HepG2 (cell line): Measurements from ENCODE around the gene COX6A2. TPM values are rescaled to one million over a fixed set of nuclear protein-coding genes. Genes with fewer than 3 reads are reported as not detected.
A peak's percentile ranks its signal among the peaks of the same experiment; 100 is the strongest.

Source experiments
- ARNTL ChIP-seq: sonication (generic); formaldehyde crosslinking; IDR thresholded peaks from 2 replicates; pipeline ENCODE4 v1.4.0; 2020; ENCODE audit warnings: mild to moderate bottlenecking, missing genetic modification reagents
- ATM ChIP-seq: fragments of 450-650 bp; IDR thresholded peaks from 2 replicates; pipeline ENCODE4 v1.7.1; 2017; ENCODE audit warnings: mild to moderate bottlenecking, borderline replicate concordance
- BHLHE40 ChIP-seq: IDR thresholded peaks from 2 replicates; pipeline ENCODE4 v1.6.1; 2011; ENCODE audit warnings: low read length, improper control_type of control experiment
- EED ChIP-seq: sonication (generic); formaldehyde crosslinking; IDR thresholded peaks from 2 replicates; pipeline ENCODE4 v1.5.0; 2020; ENCODE audit warnings: mild to moderate bottlenecking, missing genetic modification reagents
- ELF4 ChIP-seq: sonication (generic); formaldehyde crosslinking; IDR thresholded peaks from 2 replicates; pipeline ENCODE4 v1.5.0; 2020; ENCODE audit warnings: missing genetic modification reagents, mild to moderate bottlenecking, moderate library complexity, borderline replicate concordance
- KAT2B ChIP-seq: fragments of 150-350 bp; IDR thresholded peaks from 2 replicates; pipeline ENCODE4 v1.6.1; 2014; ENCODE audit warnings: low read depth, low read length, borderline replicate concordance
- MTA3 ChIP-seq: sonication (generic); formaldehyde crosslinking; IDR thresholded peaks from 2 replicates; pipeline ENCODE4 v1.4.0; 2020; ENCODE audit warnings: missing genetic modification reagents
- NFRKB ChIP-seq: fragments of 450-650 bp; IDR thresholded peaks from 2 replicates; pipeline ENCODE4 v1.6.1; 2017
- NR1H2 ChIP-seq: sonication (generic); formaldehyde crosslinking; IDR thresholded peaks from 2 replicates; pipeline ENCODE4 v1.8.1; 2022; ENCODE audit warnings: low read depth, missing genetic modification reagents, borderline replicate concordance
- SETDB1 ChIP-seq: sonication (generic); formaldehyde crosslinking; IDR thresholded peaks from 2 replicates; pipeline ENCODE4 v1.5.1; 2020; ENCODE audit warnings: missing genetic modification reagents, mild to moderate bottlenecking, borderline replicate concordance
- SIX4 ChIP-seq: sonication (generic); formaldehyde crosslinking; IDR thresholded peaks from 2 replicates; pipeline ENCODE4 v1.4.0; 2020; ENCODE audit warnings: missing genetic modification reagents
- SNAI1 ChIP-seq: sonication (generic); formaldehyde crosslinking; IDR thresholded peaks from 2 replicates; pipeline ENCODE4 v1.5.0; 2020; ENCODE audit warnings: mild to moderate bottlenecking, missing genetic modification reagents, borderline replicate concordance
- ZNF30 ChIP-seq: sonication (generic); formaldehyde crosslinking; IDR thresholded peaks from 2 replicates; pipeline ENCODE4 v1.5.0; 2020; ENCODE audit warnings: mild to moderate bottlenecking, missing genetic modification reagents
- ZNF383 ChIP-seq: sonication (generic); formaldehyde crosslinking; IDR thresholded peaks from 2 replicates; pipeline ENCODE4 v1.4.0; 2020; ENCODE audit warnings: missing genetic modification reagents, mild to moderate bottlenecking, borderline replicate concordance
- ZNF607 ChIP-seq: sonication (generic); formaldehyde crosslinking; IDR thresholded peaks from 2 replicates; pipeline ENCODE4 v1.5.1; 2020; ENCODE audit warnings: missing genetic modification reagents, mild to moderate bottlenecking, borderline replicate concordance
- ZZZ3 ChIP-seq: sonication (generic); formaldehyde crosslinking; IDR thresholded peaks from 2 replicates; pipeline ENCODE4 v1.4.0; 2020; ENCODE audit warnings: missing genetic modification reagents, mild to moderate bottlenecking, borderline replicate concordance
- polyA plus RNA-seq, 8 experiments: library from polyadenylated mRNA; depleted of rRNA in 3 of 8; stranded (reverse) in 7 of 8; unstranded in 1 of 8; fragments of >200 nt; fragmentation: Illumina TruSeq in 4 of 8; extraction: Trizol in 4 of 8; gene quantifications; 2 replicates each; pipeline versions ENCODE4 v1.2.1 to v1.2.3, GENCODE V29; 2011 to 2016; ENCODE audit warnings: low read depth in 4 of 8, missing spikeins in 1 of 8, mixed read lengths in 1 of 8; ENCODE audit not compliant: insufficient read depth in 1 of 8
- total RNA-seq, 5 experiments: library from RNA; depleted of rRNA; stranded (reverse); fragments of >200 nt; fragmentation: Illumina TruSeq; extraction: Trizol; gene quantifications; 2 replicates each; pipeline ENCODE4 v1.2.3, GENCODE V29; 2016; ENCODE audit warnings: low read depth in 1 of 5
- TF ChIP-seq, protein P1 (sequence below): sonication (generic); formaldehyde crosslinking; IDR thresholded peaks from 2 replicates; pipeline ENCODE4 v1.5.0; 2020; ENCODE audit warnings: missing genetic modification reagents, mild to moderate bottlenecking, borderline replicate concordance
- TF ChIP-seq, protein P2 (sequence below): sonication (generic); IDR thresholded peaks from 2 replicates; pipeline ENCODE4 v1.6.1; 2016; ENCODE audit warnings: low read depth, borderline replicate concordance
- TF ChIP-seq, protein P3 (sequence below): sonication (generic); formaldehyde crosslinking; IDR thresholded peaks from 2 replicates; pipeline ENCODE4 v1.5.0; 2020; ENCODE audit warnings: missing genetic modification reagents
- TF ChIP-seq, protein P4 (sequence below), 2 experiments: sonication (generic) in 1 of 2; formaldehyde crosslinking in 1 of 2; IDR thresholded peaks; 2 replicates each; pipeline versions ENCODE4 v1.4.0 to v1.6.1; 2018 to 2020; ENCODE audit warnings: missing genetic modification reagents in 2 of 2, borderline replicate concordance in 1 of 2, low read depth in 1 of 2, mild to moderate bottlenecking in 1 of 2, missing biosample characterization in 1 of 2
- TF ChIP-seq, protein P5 (sequence below): sonication (generic); formaldehyde crosslinking; IDR thresholded peaks from 2 replicates; pipeline ENCODE4 v1.9.0; 2021; ENCODE audit warnings: missing genetic modification reagents, mild to moderate bottlenecking, borderline replicate concordance

Gene COX6A2
- total and polyA plus RNA-seq, 2 of the 13 experiments (the other 11 are each of a cell fraction or from before 2014, with no cell fraction given): not detected

DNA sequence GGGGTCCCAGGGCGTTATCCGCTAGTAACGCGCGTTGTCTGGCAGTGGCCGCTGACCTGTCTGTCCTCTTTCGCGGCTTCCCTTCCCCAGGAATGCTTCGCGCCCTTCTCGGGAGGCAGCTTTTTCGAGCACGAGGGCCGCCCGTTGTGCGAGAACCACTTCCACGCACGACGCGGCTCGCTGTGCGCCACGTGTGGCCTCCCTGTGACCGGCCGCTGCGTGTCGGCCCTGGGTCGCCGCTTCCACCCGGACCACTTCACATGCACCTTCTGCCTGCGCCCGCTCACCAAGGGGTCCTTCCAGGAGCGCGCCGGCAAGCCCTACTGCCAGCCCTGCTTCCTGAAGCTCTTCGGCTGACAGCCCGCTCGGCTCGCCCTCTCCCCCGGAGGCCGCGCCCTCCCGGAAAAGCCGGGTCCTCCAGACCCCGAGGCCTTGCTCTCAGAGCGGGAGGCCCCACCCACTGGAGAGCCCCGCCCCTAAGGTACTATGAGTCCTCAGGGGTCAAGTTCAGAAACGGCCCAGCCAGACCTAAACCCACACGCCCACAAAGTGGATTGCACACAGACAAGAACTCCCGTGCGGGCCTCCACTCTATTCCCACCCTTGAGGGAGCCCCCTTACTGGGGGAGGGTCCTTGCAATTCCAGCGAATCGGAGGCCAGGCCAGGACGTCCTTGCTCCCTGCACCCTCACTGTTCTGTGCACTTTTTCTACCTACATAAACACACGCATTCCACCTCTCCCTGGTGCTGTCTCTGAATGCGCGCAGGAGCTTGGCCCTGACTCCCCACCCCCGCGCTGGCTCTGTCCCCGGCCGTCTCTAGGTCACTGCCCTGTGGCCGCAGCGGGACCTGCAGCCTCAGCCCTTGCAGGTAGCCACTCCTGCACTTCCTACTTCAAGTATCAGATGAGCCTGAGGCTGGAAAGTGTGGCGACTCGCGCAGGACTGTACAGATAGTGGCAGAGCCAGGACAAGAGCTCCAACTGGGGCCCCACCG is 49.4 kb upstream of the COX6A2 start (continued):
- TF ChIP-seq MTA3 (peak; percentile 3; the same call in 1 of the 2 replicates), ARNTL (peak; percentile 61), KAT2B (no peak), ELF4 (no peak), ZNF383 (CRISPR knock-in tag) (peak; percentile 89; the same call in 1 of the 2 replicates), ZNF607 (CRISPR knock-in tag) (peak; percentile 22; the same call in 1 of the 2 replicates), ZZZ3 (CRISPR knock-in tag) (peak; percentile 55), NR1H2 (CRISPR knock-in tag) (no peak), NFRKB (no peak), SETDB1 (CRISPR knock-in tag) (no peak), SIX4 (CRISPR knock-in tag) (no peak; the same call in 1 of the 2 replicates), BHLHE40 (peak; percentile 25; the same call in 1 of the 2 replicates), ATM (no peak), ZNF30 (CRISPR knock-in tag) (no peak), SNAI1 (CRISPR knock-in tag) (no peak; the same call in 1 of the 2 replicates), EED (CRISPR knock-in tag) (no peak)
- TF ChIP-seq, protein P1, sequence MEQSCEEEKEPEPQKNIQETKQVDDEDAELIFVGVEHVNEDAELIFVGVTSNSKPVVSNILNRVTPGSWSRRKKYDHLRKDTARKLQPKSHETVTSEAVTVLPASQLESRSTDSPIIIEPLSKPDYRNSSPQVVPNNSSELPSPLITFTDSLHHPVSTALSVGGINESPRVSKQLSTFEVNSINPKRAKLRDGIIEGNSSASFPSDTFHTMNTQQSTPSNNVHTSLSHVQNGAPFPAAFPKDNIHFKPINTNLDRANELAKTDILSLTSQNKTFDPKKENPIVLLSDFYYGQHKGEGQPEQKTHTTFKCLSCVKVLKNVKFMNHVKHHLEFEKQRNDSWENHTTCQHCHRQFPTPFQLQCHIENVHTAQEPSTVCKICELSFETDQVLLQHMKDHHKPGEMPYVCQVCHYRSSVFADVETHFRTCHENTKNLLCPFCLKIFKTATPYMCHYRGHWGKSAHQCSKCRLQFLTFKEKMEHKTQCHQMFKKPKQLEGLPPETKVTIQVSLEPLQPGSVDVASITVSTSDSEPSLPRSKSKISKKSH: peak; percentile 62; the same call in 1 of the 2 replicates
- TF ChIP-seq, protein P2, sequence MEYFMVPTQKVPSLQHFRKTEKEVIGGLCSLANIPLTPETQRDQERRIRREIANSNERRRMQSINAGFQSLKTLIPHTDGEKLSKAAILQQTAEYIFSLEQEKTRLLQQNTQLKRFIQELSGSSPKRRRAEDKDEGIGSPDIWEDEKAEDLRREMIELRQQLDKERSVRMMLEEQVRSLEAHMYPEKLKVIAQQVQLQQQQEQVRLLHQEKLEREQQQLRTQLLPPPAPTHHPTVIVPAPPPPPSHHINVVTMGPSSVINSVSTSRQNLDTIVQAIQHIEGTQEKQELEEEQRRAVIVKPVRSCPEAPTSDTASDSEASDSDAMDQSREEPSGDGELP: no peak
- TF ChIP-seq, protein P3, sequence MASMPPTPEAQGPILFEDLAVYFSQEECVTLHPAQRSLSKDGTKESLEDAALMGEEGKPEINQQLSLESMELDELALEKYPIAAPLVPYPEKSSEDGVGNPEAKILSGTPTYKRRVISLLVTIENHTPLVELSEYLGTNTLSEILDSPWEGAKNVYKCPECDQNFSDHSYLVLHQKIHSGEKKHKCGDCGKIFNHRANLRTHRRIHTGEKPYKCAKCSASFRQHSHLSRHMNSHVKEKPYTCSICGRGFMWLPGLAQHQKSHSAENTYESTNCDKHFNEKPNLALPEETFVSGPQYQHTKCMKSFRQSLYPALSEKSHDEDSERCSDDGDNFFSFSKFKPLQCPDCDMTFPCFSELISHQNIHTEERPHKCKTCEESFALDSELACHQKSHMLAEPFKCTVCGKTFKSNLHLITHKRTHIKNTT: no peak
- TF ChIP-seq, protein P4, sequence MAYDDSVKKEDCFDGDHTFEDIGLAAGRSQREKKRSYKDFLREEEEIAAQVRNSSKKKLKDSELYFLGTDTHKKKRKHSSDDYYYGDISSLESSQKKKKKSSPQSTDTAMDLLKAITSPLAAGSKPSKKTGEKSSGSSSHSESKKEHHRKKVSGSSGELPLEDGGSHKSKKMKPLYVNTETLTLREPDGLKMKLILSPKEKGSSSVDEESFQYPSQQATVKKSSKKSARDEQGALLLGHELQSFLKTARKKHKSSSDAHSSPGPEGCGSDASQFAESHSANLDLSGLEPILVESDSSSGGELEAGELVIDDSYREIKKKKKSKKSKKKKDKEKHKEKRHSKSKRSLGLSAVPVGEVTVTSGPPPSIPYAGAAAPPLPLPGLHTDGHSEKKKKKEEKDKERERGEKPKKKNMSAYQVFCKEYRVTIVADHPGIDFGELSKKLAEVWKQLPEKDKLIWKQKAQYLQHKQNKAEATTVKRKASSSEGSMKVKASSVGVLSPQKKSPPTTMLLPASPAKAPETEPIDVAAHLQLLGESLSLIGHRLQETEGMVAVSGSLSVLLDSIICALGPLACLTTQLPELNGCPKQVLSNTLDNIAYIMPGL (CRISPR knock-in tag; IDR thresholded peaks at IDR 0.05; ENCODE audit: borderline replicate concordance in 1 of 2, low read depth in 1 of 2): peak; percentile 74 to 89
- TF ChIP-seq, protein P5, sequence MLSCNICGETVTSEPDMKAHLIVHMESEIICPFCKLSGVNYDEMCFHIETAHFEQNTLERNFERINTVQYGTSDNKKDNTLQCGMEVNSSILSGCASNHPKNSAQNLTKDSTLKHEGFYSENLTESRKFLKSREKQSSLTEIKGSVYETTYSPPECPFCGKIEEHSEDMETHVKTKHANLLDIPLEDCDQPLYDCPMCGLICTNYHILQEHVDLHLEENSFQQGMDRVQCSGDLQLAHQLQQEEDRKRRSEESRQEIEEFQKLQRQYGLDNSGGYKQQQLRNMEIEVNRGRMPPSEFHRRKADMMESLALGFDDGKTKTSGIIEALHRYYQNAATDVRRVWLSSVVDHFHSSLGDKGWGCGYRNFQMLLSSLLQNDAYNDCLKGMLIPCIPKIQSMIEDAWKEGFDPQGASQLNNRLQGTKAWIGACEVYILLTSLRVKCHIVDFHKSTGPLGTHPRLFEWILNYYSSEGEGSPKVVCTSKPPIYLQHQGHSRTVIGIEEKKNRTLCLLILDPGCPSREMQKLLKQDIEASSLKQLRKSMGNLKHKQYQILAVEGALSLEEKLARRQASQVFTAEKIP (CRISPR knock-in tag): no peak
